GM21360 (cell line): ENCODE data around the gene NUDT4B.
"Not testable (repeated sequence)": the region's sequence is repeated elsewhere in the genome, so short reads cannot be mapped to it uniquely, and the experiment has no call there.

ENCODE experiments used
- ATAC-seq: cut with Tn5 transposase; IDR thresholded peaks from one replicate; pipeline ENCODE4 v1.9.1; 2021; ENCODE audit warnings: mild to moderate bottlenecking, moderate library complexity; ENCODE audit not compliant: unreplicated experiment

The NUDT4B gene

DNA sequence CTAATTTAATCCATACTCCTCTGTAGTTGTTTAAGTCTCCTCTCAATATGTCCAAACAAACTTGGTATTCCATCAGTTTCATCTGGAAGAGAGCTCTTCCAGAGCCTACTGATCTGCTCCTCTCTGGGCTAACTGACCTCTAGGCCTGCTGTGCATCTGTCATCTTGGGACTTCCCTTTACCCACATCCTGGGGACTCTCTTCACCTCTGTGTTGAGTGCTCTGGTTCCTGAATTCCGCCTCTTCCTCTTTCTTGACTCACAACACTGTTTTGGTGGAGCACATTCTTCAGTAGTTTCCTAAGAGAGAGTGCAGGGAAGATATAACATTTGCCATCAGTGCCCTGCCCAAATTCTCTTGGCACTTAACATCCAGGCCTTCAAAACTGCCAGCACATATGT lies 13.0 kb upstream of the NUDT4B start:
- not testable (repeated sequence) for ATAC-seq

- ATAC-seq: not testable (repeated sequence)
Measured at GRCh38 chr1:148738667-148739066, 9.9 kb upstream of the NUDT4B start.

GRCh38 chr1:148743200-148743599 lies 5.4 kb upstream of the NUDT4B start:
- not testable (repeated sequence) for ATAC-seq

DNA sequence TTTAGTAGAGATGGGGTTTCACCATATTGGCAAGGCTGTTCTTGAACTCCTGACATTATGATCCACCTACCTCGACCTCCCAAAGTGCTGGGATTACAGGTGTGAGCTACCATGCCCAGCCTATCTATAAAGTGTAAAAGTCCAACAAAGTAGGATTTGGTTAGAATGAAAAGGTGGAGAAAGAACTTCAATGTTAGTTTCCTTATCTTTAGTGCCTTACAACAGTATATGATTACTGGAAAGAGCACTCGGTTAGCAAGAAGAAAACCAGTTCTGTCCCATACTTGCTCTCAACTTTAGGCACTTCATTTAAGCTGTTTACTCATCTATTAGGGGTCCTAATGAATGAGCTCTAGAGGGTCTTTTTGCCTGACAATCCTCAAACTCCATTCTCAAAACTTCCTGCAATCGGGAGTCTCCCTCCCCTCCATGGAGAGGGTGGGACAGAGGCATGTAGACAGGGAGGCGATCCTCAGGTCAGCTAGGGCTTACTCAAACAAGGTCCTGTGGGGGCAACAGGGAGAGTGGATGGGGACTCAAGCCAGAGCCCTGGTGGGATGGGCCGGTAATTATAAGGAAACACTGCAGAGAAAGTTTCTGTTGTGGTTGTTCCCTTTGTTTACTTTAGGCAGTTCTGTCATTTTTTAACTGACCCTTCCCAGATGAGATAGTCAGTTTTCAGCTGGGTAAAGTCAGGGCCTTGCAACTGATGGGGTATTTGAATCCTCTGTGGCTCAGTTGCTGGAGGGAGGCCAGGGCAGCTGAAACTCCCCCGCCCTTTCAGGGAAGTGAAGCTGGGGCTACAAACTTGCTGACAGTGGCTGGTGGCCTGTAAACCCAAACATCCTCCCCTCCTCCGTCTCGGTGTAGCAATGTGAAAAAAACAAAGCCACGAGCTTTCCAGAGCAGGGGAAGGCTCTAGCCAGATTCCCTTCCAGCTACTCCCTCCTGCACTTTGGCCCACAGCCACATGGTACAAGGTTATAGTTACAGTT lies 4.6 kb upstream of the NUDT4B start:
- not testable (repeated sequence) for ATAC-seq

- peak; percentile 85 for ATAC-seq
Measured at GRCh38 chr1:148749335-148749681, 734 bp downstream of the NUDT4B start.

DNA sequence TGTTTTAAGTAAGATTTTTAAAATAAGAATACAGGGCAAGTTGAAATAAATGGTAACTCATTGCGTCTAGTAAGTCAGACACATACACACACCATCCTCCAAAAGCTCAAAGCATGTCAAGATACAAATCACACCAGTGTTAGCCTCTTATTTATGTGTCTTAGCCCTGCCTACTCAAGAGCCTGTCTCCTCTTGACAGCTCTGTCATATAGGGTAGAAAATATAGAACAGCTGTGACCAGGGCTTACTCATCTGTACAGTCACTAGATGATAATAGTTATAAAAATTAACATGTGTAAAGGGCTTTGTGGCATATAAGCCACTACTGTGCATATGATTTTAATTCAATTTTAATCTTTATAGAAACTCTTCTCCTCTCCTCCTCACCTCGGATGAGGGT lies 7.7 kb downstream of the NUDT4B start:
- not testable (repeated sequence) for ATAC-seq

- ATAC-seq: not testable (repeated sequence)
Measured at GRCh38 chr1:148757446-148757845, 8.9 kb downstream of the NUDT4B start.

GRCh38 chr1:148758412-148758811 lies 9.8 kb downstream of the NUDT4B start:
- ATAC-seq: peak; percentile 87

DNA sequence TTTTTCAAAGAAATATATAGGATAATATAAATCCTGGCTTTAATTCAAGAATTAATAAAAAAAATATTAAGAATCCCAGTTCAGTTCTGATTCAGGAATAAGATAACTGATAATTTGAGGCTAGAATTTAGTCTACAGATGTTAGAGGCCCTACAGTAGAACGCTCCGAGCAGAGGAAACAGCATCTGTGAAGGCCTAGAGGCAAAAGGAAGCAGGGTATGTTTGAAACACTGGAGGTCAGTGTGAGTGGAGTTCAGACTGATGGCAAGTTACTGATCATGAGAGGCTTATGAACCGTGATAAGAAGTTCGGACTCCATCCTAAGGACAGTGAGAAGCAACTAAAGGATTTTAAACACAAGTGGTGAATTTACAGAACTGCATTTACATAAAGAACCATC lies 10.4 kb downstream of the NUDT4B start:
- ATAC-seq: not testable (repeated sequence)

- ATAC-seq: not testable (repeated sequence)
Measured at GRCh38 chr1:148759749-148760148, 11.2 kb downstream of the NUDT4B start.

- not testable (repeated sequence) for ATAC-seq
Measured at GRCh38 chr1:148760206-148760605, 11.6 kb downstream of the NUDT4B start.

DNA sequence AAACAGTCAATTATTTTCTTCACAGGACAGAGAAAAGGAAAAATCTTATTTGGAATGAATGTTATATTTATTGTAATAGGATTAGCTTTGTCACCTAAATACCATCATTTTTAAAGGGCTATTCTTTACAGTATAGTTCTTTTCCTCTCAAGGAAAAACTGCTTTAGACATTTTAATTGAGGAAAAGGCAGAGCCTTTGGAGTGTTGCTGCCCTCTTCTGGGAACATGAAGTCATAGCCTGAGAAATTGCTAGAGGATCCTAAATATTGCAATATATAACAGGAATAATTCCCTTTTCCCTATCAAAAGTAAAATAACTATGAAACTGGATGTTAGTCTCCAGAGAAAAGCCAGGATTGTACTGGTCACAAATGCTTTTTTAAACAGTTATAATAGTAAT lies 12.8 kb downstream of the NUDT4B start:
- not testable (repeated sequence) for ATAC-seq

GRCh38 chr1:148765238-148766019 lies 16.9 kb downstream of the NUDT4B start:
- ATAC-seq: not testable (repeated sequence)

- ATAC-seq: not testable (repeated sequence)
Measured at GRCh38 chr1:148768541-148768940, 20.0 kb downstream of the NUDT4B start.

DNA sequence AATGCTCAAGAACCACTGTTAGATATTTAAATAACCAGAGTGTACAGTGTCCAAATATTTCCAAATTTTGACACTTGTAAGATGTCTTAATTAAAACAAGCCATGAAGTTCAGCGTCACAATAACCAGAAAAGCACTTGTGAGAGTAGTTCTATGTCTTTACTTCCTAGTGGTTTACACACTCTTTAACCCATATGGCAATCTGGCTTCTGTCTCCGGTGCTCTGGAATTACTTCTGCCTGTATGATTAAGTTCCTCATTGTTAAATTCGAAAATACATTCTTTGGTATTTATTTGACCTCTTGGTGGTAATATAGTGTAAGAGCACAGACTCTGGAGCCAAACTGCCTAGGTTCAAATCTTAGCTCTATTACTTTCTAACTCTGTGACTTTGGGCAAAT lies 20.9 kb downstream of the NUDT4B start:
- ATAC-seq: not testable (repeated sequence)

- ATAC-seq: not testable (repeated sequence)
Measured at GRCh38 chr1:148773690-148774089, 25.1 kb downstream of the NUDT4B start.

GRCh38 chr1:148774102-148774501 lies 25.5 kb downstream of the NUDT4B start:
- not testable (repeated sequence) for ATAC-seq

DNA sequence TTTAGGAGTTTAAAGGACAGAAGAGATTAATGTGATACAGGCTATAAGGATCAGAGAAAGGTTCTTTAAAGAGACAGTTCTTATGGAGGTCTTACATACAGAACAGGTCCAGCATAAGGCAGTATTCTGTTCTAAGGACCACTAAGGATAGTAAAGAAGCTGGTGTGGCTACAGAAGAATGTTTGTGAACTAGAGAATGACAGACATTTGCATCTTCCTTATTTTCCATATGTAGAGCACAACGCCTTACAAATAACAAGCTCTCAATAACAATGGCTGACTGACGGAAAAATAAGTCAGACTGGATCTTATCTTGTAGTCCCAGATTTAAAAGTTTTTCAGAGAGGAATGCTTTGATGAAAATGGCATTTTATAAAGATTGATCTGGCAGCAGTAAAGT lies 26.7 kb downstream of the NUDT4B start:
- ATAC-seq: not testable (repeated sequence)

DNA sequence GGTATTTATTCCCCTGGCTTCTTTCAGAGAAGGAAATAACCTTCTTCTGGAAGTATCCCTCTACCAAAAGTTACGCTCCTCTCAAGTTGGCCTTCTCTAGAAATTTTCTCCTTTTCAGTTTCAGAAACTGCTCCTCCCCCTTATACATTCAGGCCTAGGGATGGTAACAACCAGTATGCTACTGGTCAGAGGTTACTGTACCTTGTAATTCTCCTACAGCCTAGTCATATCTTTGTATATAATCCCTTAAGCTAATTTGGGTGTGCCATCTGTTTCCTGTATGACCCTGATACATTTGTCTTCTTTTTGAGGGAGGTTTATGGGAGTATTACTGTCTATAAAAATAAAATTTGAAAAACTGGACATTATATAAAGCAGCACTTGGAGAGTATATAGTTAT lies 29.1 kb downstream of the NUDT4B start:
- ATAC-seq: not testable (repeated sequence)

- not testable (repeated sequence) for ATAC-seq
Measured at GRCh38 chr1:148780404-148780803, 31.8 kb downstream of the NUDT4B start.

GRCh38 chr1:148791543-148792099 lies 43.0 kb downstream of the NUDT4B start:
- ATAC-seq: not testable (repeated sequence)
